Liver (tissue), 9 donors: ENCODE measurements around the gene ARHGAP1. TPM values are rescaled to one million over a fixed set of nuclear protein-coding genes. Genes with fewer than 3 reads are reported as not detected.
"Not testable (repeated sequence)": the region's sequence is repeated elsewhere in the genome, so short reads cannot be mapped to it uniquely, and the experiment has no call there.

Experiments used
- DNase-seq: peaks from one replicate; pipeline ENCODE4 v3.0.0-alpha.2; 2017; ENCODE audit warnings: low spot score
- H3K27ac ChIP-seq, 2 donors: one replicate each; pipeline ENCODE4 v1.7.0; 2013; ENCODE audit warnings: inconsistent platforms in 2 of 2, low read length in 2 of 2, control low read depth in 1 of 2, low read depth in 1 of 2, mild to moderate bottlenecking in 1 of 2
- H3K27me3 ChIP-seq, 4 donors: one replicate each; pipeline versions ENCODE4 v1.6.1 to v1.7.0; 2013; ENCODE audit warnings: low read length in 3 of 4, inconsistent platforms in 1 of 4, mild to moderate bottlenecking in 1 of 4, moderate library complexity in 1 of 4; ENCODE audit not compliant: control insufficient read depth in 4 of 4, insufficient read depth in 4 of 4
- H3K36me3 ChIP-seq, 4 donors: one replicate each; pipeline versions ENCODE4 v1.6.1 to v1.7.0; 2013; ENCODE audit warnings: low read length in 3 of 4, mild to moderate bottlenecking in 3 of 4, low read depth in 1 of 4, moderate library complexity in 1 of 4; ENCODE audit not compliant: control insufficient read depth in 4 of 4, insufficient read depth in 3 of 4
- H3K4me1 ChIP-seq, 4 donors: one replicate each; pipeline versions ENCODE4 v1.6.1 to v1.7.0; 2013; ENCODE audit warnings: low read length in 3 of 4, mild to moderate bottlenecking in 3 of 4, moderate library complexity in 1 of 4; ENCODE audit not compliant: control insufficient read depth in 4 of 4, insufficient read depth in 4 of 4
- H3K4me3 ChIP-seq, 3 donors: one replicate each; pipeline versions ENCODE4 v1.6.1 to v1.7.0; 2013; ENCODE audit warnings: low read length in 3 of 3, control low read depth in 1 of 3, low read depth in 1 of 3, mild to moderate bottlenecking in 1 of 3
- H3K9ac ChIP-seq, 2 donors: one replicate each; pipeline ENCODE4 v1.7.0; 2013; ENCODE audit warnings: low read length in 2 of 2, mild to moderate bottlenecking in 2 of 2, moderate library complexity in 2 of 2, control low read depth in 1 of 2, low read depth in 1 of 2
- H3K9me3 ChIP-seq, 4 donors: one replicate each; pipeline versions ENCODE4 v1.6.1 to v1.7.0; 2013; ENCODE audit warnings: low read length in 3 of 4; ENCODE audit not compliant: control insufficient read depth in 4 of 4
- EGR1 ChIP-seq, 2 donors: IDR thresholded peaks; 2 replicates each; pipeline ENCODE4 v1.6.1; 2016 to 2018; ENCODE audit warnings: antibody characterized with exemption in 2 of 2, low read depth in 2 of 2
- FOXA1 ChIP-seq: IDR thresholded peaks from 2 replicates; pipeline ENCODE4 v1.6.1; 2016; ENCODE audit warnings: antibody characterized with exemption
- FOXA2 ChIP-seq: IDR thresholded peaks from 2 replicates; pipeline ENCODE4 v1.6.1; 2016; ENCODE audit warnings: antibody characterized with exemption
- GABPA ChIP-seq, 2 donors: IDR thresholded peaks in 1 of 2; conservative IDR thresholded peaks in 1 of 2; 2 replicates each; pipeline ENCODE4 v1.6.1; 2016; ENCODE audit warnings: antibody characterized with exemption in 2 of 2, mild to moderate bottlenecking in 1 of 2, moderate library complexity in 1 of 2
- HNF4A ChIP-seq, 2 donors: conservative IDR thresholded peaks; 2 replicates each; pipeline ENCODE4 v1.6.1; 2016; ENCODE audit warnings: antibody characterized with exemption in 2 of 2, mild to moderate bottlenecking in 2 of 2
- HNF4G ChIP-seq: IDR thresholded peaks from 2 replicates; pipeline ENCODE4 v1.6.1; 2016; ENCODE audit warnings: antibody characterized with exemption
- JUND ChIP-seq, 2 donors: IDR thresholded peaks; 2 replicates each; pipeline ENCODE4 v1.6.1; 2016; ENCODE audit warnings: antibody characterized with exemption in 2 of 2
- NR2F2 ChIP-seq: IDR thresholded peaks from 2 replicates; pipeline ENCODE4 v1.6.1; 2016; ENCODE audit warnings: antibody characterized with exemption
- RAD21 ChIP-seq, 2 donors: IDR thresholded peaks; 2 replicates each; pipeline ENCODE4 v1.6.1; 2016; ENCODE audit warnings: antibody characterized with exemption in 2 of 2, mild to moderate bottlenecking in 2 of 2
- RXRA ChIP-seq, 2 donors: IDR thresholded peaks; 2 replicates each; pipeline ENCODE4 v1.6.1; 2017 to 2018; ENCODE audit warnings: antibody characterized with exemption in 2 of 2, mild to moderate bottlenecking in 1 of 2
- SP1 ChIP-seq: IDR thresholded peaks from 2 replicates; pipeline ENCODE4 v1.6.1; 2018; ENCODE audit warnings: antibody characterized with exemption, mild to moderate bottlenecking
- TAF1 ChIP-seq: conservative IDR thresholded peaks from 2 replicates; pipeline ENCODE4 v1.6.1; 2016; ENCODE audit warnings: antibody characterized with exemption, mild to moderate bottlenecking
- YY1 ChIP-seq: IDR thresholded peaks from 2 replicates; pipeline ENCODE4 v1.6.1; 2016; ENCODE audit warnings: antibody characterized with exemption, mild to moderate bottlenecking
- WGBS: extraction: QIAGEN DNeasy Blood & Tissue Kit; methylation state at CpG from one replicate; pipeline ENCODE4 v1.1.7; 2013; 5-methylcytosine and 5-hydroxymethylcytosine counted together
- polyA plus RNA-seq, 2 donors: library from polyadenylated mRNA; stranded (reverse) in 1 of 2; unstranded in 1 of 2; fragments of 200-250 nt in 1 of 2; fragments of >200 nt in 1 of 2; fragmentation: Nextera tagmentation in 1 of 2; extraction: Ambion mirVana in 1 of 2; gene quantifications; one replicate each; pipeline versions ENCODE4 v1.2.1 to v1.2.3, GENCODE V29; 2013 to 2015
- total RNA-seq, 2 donors: library from RNA; depleted of rRNA; stranded (reverse); fragments of >200 nt; gene quantifications; one replicate each; pipeline ENCODE4 v1.2.3, GENCODE V29; 2014
- TF ChIP-seq, protein P1 (sequence below): IDR thresholded peaks from 2 replicates; pipeline ENCODE4 v1.6.1; 2016; ENCODE audit warnings: antibody characterized with exemption
- TF ChIP-seq, protein P2 (sequence below): IDR thresholded peaks from 2 replicates; pipeline ENCODE4 v1.6.1; 2016; ENCODE audit warnings: antibody characterized with exemption
- TF ChIP-seq, protein P3 (sequence below): IDR thresholded peaks from 2 replicates; pipeline ENCODE4 v1.6.1; 2016; ENCODE audit warnings: antibody characterized with exemption, mild to moderate bottlenecking
- TF ChIP-seq, protein P4 (sequence below): IDR thresholded peaks from 2 replicates; pipeline ENCODE4 v1.6.1; 2016; ENCODE audit warnings: antibody characterized with exemption
- TF ChIP-seq, protein P5 (sequence below): fragments of 150-350 bp; IDR thresholded peaks from 2 replicates; pipeline ENCODE4 v1.5.1; 2017; ENCODE audit warnings: improper control_type of control experiment, low read depth, low read length; ENCODE audit not compliant: missing input control
- donor health status: healthy.
- donor health status: healthy.
- donor health status: healthy.
- donor health status: healthy.
- donor health status: healthy.

ARHGAP1 gene
- total and polyA plus RNA-seq, 4 donors = 10.9 to 21.9 (median 20.1) TPM

DNA sequence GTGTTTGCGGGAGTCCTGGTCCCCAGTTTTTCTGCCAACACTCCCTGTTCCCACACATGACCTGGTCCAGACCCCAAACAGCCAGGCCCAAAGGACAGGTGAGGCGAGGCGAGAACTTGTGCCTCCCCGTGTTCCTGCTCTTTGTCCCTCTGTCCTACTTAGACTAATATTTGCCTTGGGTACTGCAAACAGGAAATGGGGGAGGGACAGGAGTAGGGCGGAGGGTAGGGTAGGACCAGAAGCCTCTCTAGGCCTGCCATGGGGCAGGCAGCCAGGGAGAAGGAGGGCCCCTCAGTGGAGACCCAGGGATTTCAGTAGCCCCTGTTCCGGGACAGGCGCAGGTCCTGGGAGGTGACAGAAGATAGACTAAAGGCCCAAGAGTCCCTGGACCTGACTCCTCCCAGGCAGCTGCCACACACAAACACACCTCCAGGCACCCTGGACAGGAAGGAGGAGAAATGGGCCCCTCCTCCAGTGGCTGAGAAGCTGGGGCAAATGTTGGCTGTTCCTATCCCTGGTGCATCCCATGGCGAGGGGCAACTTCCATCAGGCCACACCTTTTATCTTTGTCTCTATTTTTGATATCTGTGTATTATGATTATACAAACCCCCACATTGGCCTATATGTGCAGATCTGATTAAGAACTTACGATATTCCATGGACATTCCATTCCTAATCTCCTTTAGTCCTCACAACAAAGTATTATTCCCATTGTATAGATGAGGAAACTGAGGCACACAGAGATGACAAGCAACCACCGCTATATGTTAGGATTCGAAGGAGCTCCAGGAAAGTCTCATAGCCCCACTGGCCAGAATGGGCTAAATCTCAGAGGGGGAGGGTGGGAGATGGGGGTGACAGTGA lies 18.0 kb upstream of the ARHGAP1 start:
- TF ChIP-seq SP1 (peak; percentile 97), EGR1 (IDR thresholded peaks at IDR 0.05; ENCODE audit: low read depth in 2 of 2) (peak; percentile 24 to 67), GABPA (IDR thresholded peaks at IDR 0.05 in 1 of 2, conservative IDR thresholded peaks at IDR 0.05 in 1 of 2) (peak; percentile 54 to 82), JUND (IDR thresholded peaks at IDR 0.05) (peak in 1 of 2 donors; percentile 87), FOXA1 (peak; percentile 87), RXRA (IDR thresholded peaks at IDR 0.05) (peak; percentile 96 to 97), TAF1 (no peak), NR2F2 (peak; percentile 72), FOXA2 (peak; percentile 79), HNF4A (conservative IDR thresholded peaks at IDR 0.05) (peak; percentile 92 to 95), RAD21 (IDR thresholded peaks at IDR 0.05) (peak; percentile 32 to 64), HNF4G (peak; percentile 80), YY1 (peak; percentile 75)
- TF ChIP-seq, protein P1, sequence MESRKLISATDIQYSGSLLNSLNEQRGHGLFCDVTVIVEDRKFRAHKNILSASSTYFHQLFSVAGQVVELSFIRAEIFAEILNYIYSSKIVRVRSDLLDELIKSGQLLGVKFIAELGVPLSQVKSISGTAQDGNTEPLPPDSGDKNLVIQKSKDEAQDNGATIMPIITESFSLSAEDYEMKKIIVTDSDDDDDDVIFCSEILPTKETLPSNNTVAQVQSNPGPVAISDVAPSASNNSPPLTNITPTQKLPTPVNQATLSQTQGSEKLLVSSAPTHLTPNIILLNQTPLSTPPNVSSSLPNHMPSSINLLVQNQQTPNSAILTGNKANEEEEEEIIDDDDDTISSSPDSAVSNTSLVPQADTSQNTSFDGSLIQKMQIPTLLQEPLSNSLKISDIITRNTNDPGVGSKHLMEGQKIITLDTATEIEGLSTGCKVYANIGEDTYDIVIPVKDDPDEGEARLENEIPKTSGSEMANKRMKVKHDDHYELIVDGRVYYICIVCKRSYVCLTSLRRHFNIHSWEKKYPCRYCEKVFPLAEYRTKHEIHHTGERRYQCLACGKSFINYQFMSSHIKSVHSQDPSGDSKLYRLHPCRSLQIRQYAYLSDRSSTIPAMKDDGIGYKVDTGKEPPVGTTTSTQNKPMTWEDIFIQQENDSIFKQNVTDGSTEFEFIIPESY = peak; percentile 86
- TF ChIP-seq, protein P2, sequence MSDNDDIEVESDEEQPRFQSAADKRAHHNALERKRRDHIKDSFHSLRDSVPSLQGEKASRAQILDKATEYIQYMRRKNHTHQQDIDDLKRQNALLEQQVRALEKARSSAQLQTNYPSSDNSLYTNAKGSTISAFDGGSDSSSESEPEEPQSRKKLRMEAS = peak; percentile 89
- TF ChIP-seq, protein P3, sequence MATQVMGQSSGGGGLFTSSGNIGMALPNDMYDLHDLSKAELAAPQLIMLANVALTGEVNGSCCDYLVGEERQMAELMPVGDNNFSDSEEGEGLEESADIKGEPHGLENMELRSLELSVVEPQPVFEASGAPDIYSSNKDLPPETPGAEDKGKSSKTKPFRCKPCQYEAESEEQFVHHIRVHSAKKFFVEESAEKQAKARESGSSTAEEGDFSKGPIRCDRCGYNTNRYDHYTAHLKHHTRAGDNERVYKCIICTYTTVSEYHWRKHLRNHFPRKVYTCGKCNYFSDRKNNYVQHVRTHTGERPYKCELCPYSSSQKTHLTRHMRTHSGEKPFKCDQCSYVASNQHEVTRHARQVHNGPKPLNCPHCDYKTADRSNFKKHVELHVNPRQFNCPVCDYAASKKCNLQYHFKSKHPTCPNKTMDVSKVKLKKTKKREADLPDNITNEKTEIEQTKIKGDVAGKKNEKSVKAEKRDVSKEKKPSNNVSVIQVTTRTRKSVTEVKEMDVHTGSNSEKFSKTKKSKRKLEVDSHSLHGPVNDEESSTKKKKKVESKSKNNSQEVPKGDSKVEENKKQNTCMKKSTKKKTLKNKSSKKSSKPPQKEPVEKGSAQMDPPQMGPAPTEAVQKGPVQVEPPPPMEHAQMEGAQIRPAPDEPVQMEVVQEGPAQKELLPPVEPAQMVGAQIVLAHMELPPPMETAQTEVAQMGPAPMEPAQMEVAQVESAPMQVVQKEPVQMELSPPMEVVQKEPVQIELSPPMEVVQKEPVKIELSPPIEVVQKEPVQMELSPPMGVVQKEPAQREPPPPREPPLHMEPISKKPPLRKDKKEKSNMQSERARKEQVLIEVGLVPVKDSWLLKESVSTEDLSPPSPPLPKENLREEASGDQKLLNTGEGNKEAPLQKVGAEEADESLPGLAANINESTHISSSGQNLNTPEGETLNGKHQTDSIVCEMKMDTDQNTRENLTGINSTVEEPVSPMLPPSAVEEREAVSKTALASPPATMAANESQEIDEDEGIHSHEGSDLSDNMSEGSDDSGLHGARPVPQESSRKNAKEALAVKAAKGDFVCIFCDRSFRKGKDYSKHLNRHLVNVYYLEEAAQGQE = peak; percentile 83
- TF ChIP-seq, protein P4, sequence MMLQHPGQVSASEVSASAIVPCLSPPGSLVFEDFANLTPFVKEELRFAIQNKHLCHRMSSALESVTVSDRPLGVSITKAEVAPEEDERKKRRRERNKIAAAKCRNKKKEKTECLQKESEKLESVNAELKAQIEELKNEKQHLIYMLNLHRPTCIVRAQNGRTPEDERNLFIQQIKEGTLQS = no peak
- TF ChIP-seq, protein P5, sequence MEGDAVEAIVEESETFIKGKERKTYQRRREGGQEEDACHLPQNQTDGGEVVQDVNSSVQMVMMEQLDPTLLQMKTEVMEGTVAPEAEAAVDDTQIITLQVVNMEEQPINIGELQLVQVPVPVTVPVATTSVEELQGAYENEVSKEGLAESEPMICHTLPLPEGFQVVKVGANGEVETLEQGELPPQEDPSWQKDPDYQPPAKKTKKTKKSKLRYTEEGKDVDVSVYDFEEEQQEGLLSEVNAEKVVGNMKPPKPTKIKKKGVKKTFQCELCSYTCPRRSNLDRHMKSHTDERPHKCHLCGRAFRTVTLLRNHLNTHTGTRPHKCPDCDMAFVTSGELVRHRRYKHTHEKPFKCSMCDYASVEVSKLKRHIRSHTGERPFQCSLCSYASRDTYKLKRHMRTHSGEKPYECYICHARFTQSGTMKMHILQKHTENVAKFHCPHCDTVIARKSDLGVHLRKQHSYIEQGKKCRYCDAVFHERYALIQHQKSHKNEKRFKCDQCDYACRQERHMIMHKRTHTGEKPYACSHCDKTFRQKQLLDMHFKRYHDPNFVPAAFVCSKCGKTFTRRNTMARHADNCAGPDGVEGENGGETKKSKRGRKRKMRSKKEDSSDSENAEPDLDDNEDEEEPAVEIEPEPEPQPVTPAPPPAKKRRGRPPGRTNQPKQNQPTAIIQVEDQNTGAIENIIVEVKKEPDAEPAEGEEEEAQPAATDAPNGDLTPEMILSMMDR = no peak
- Histone ChIP-seq H3K4me1 (peaks cover 8 to 38% (median 26%) of the 10 kb centered on the region in 4 donors), H3K9ac (no peak overlapping the region), H3K27ac (peak overlapping the region; percentile 84 to 99), H3K27me3 (no peaks in the 10 kb centered on the region), H3K36me3 (peaks cover 0 to 8% (median under 1%) of the 10 kb centered on the region in 4 donors), H3K9me3 (no peaks in the 10 kb centered on the region), H3K4me3 (peak overlapping the region in 2 of 3 donors; percentile 15 to 69)
- peak; percentile 65 for DNase-seq
- 30% methylated on average over 11 of the region's 11 CpGs for WGBS

DNA sequence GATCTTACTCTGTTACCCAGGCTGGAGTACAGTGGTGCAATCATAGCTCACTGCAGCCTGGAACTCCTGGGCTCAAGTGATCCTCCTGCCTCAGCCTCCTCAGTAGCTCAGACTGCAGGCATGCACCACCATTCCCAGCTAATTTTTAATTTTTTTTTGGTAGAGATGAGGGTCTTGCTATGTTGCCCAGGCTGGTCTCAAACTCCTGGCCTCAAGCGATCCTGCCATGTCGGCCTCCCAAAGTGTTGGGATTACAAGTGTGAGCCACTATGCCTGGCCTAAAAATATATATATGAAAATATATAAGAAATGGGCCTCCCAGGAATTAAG lies 17.4 kb upstream of the ARHGAP1 start:
- Histone ChIP-seq H3K4me1 (peaks cover 5 to 32% (median 20%) of the 10 kb centered on the region in 4 donors), H3K27ac (peak overlapping the region; percentile 84 to 99)
- H3K9me3 ChIP-seq, DNase-seq, H3K27me3 ChIP-seq, H3K36me3 ChIP-seq, H3K4me3 ChIP-seq, H3K9ac ChIP-seq: not testable (repeated sequence)
- 71% methylated on average over 2 of the region's 2 CpGs for whole genome bisulfite sequencing
